ENCODE results near the gene RBM20.

GRCh38 chr10:110714356-110714755 lies 70.2 kb downstream of the RBM20 start:
- TF ChIP-seq, protein P1, sequence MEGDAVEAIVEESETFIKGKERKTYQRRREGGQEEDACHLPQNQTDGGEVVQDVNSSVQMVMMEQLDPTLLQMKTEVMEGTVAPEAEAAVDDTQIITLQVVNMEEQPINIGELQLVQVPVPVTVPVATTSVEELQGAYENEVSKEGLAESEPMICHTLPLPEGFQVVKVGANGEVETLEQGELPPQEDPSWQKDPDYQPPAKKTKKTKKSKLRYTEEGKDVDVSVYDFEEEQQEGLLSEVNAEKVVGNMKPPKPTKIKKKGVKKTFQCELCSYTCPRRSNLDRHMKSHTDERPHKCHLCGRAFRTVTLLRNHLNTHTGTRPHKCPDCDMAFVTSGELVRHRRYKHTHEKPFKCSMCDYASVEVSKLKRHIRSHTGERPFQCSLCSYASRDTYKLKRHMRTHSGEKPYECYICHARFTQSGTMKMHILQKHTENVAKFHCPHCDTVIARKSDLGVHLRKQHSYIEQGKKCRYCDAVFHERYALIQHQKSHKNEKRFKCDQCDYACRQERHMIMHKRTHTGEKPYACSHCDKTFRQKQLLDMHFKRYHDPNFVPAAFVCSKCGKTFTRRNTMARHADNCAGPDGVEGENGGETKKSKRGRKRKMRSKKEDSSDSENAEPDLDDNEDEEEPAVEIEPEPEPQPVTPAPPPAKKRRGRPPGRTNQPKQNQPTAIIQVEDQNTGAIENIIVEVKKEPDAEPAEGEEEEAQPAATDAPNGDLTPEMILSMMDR (IDR thresholded peaks at IDR 0.05): no peak
- TF ChIP-seq POLR2A (IDR thresholded peaks at IDR 0.05): no peak
- TF ChIP-seq EP300 (IDR thresholded peaks at IDR 0.05): no peak
- no peak for TF ChIP-seq POLR2AphosphoS5 (IDR thresholded peaks at IDR 0.05)

All from gastroesophageal sphincter (tissue), 3 donors.